Measurements from ENCODE around the gene ERC2.
"Not testable (repeated sequence)": the region's sequence is repeated elsewhere in the genome, so short reads cannot be mapped to it uniquely, and the experiment has no call there.

Gene ERC2

GRCh38 chr3:56054844-56055243, 413.4 kb downstream of the ERC2 start:
- no peak for DNase-seq
- Mint-ChIP-seq H3K9me3 (no peaks in the 10 kb centered on the region), H3K4me3 (no peak overlapping the region), H3K27ac (no peak overlapping the region), H3K27me3 (no peaks in the 10 kb centered on the region), H3K36me3 (no peaks in the 10 kb centered on the region), H3K4me1 (no peaks in the 10 kb centered on the region)
- CTCF ChIA-PET: no interaction called here

- DNase-seq: no peak
- H3K4me1 Mint-ChIP-seq: no peaks in the 10 kb centered on the region
These were observed 414.5 kb downstream of the ERC2 start for GRCh38 chr3:56053727-56054126.

GRCh38 chr3:56052188-56052587, 416.1 kb downstream of the ERC2 start:
- CTCF ChIA-PET: no interaction called here
- H3K27me3 Mint-ChIP-seq: no peaks in the 10 kb centered on the region

More at GRCh38 chr3:56053727-56054126, 414.5 kb downstream of the ERC2 start:
- Mint-ChIP-seq H3K27ac (no peak overlapping the region), H3K36me3 (no peaks in the 10 kb centered on the region), H3K27me3 (no peaks in the 10 kb centered on the region), H3K9me3 (no peaks in the 10 kb centered on the region), H3K4me3 (no peak overlapping the region)
- CTCF ChIA-PET: no interaction called here

GRCh38 chr3:56051052-56051451, 417.2 kb downstream of the ERC2 start:
- CTCF ChIA-PET: interaction anchor here (0.9 kb wide), 1 partner anchor 27 kb away, joined by 3 read pairs; no protein-coding TSS in a partner anchor
- Mint-ChIP-seq H3K4me1 (no peaks in the 10 kb centered on the region), H3K27ac (no peak overlapping the region), H3K27me3 (no peaks in the 10 kb centered on the region), H3K4me3 (no peak overlapping the region), H3K36me3 (no peaks in the 10 kb centered on the region), H3K9me3 (no peaks in the 10 kb centered on the region)
- DNase-seq: no peak

More at GRCh38 chr3:56052188-56052587, 416.1 kb downstream of the ERC2 start:
- Mint-ChIP-seq H3K36me3 (no peaks in the 10 kb centered on the region), H3K4me3 (no peak overlapping the region), H3K4me1 (no peaks in the 10 kb centered on the region), H3K27ac (no peak overlapping the region), H3K9me3 (no peaks in the 10 kb centered on the region)
- DNase-seq: no peak

DNA sequence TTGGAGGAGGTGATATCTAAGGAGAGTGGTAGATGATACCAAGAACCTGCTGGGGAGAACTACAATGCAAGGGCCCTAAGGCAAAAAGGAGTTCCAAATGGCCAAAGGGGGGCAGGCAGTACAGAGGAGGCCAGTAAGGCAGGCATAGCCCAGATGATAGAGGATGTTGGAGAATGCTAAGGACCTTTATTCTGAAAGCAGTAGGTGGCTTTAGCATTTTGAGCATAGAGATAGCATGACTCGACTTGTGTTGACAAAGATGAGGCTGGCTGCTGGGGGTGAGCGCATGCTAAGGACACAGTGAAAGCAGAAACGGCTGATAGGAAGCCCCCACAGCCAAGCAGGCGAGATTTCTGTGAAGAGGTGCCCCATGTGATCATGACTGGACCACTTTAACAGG, 419.3 kb downstream of the ERC2 start:
- Mint-ChIP-seq H3K9me3 (no peaks in the 10 kb centered on the region), H3K4me3 (no peak overlapping the region), H3K36me3 (no peaks in the 10 kb centered on the region), H3K27ac (no peak overlapping the region), H3K27me3 (no peaks in the 10 kb centered on the region), H3K4me1 (no peaks in the 10 kb centered on the region)
- CTCF ChIA-PET: no interaction called here
- DNase-seq: no peak

- H3K27me3 Mint-ChIP-seq: no peaks in the 10 kb centered on the region
- H3K4me1 Mint-ChIP-seq: no peaks in the 10 kb centered on the region
- no peaks in the 10 kb centered on the region for H3K9me3 Mint-ChIP-seq
- H3K36me3 Mint-ChIP-seq: no peaks in the 10 kb centered on the region
- no peak overlapping the region for H3K27ac Mint-ChIP-seq
- H3K4me3 Mint-ChIP-seq: no peak overlapping the region
- CTCF ChIA-PET: no interaction called here
- DNase-seq: no peak
These were observed 419.9 kb downstream of the ERC2 start for GRCh38 chr3:56048331-56048730.

DNA sequence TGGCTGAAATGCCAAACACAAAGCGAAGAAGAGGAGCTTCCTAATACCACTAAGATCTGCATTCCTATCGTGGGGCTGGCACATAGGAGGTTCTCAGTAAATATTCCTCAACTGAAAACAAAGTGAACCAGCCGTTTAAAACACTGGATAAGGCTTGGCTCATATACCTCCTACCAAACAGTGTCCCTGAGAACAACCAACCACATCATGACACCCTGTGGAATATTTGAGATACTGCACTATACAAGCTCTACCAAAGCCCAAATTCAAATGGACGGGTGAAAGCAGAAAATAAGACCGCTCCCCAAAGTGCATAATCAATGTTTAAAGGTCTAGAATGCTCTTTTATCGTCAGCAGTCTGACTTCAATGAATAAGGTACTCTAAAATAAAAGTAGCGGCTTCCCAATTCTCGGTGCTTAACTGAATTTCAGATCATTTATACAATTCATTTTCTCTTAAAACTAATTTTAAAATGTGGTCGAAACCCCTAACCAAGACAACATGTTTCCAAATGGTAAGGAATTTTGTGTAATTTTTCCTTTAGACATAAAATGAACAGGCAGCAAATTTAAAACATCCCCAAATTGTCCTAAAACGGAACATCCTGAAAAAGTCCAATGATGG, 425.8 kb downstream of the ERC2 start:
- no peak overlapping the region for H3K4me3 Mint-ChIP-seq
- no peaks in the 10 kb centered on the region for H3K27me3 Mint-ChIP-seq
- CTCF ChIA-PET: no interaction called here
- no peaks in the 10 kb centered on the region for H3K36me3 Mint-ChIP-seq
- H3K27ac Mint-ChIP-seq: no peak overlapping the region
- H3K4me1 Mint-ChIP-seq: no peaks in the 10 kb centered on the region
- no peak for DNase-seq
- no peaks in the 10 kb centered on the region for H3K9me3 Mint-ChIP-seq

DNA sequence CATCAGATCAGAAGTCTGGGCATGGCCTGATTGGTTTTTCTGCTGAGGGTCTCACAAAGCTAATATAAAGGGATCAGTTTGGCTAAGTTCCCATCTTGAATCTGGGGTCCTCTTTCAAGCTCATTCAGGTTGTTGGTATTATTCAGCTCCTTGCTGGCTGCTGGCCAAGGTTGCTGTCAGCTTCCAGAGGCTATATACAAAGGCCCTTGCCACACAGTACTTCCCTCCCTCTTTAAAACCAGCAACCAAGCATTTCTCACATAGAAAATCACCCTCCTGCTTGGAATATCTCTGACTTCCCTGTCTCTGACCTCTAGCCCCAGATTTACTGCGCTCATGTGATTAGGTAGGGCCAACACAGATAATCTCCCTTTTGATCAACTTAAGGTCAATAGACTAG, 442.9 kb downstream of the ERC2 start:
- no peaks in the 10 kb centered on the region for H3K36me3 Mint-ChIP-seq
- CTCF ChIA-PET: no interaction called here
- no peak overlapping the region for H3K27ac Mint-ChIP-seq
- no peaks in the 10 kb centered on the region for H3K4me1 Mint-ChIP-seq
- no peak overlapping the region for H3K4me3 Mint-ChIP-seq
- no peaks in the 10 kb centered on the region for H3K27me3 Mint-ChIP-seq
- DNase-seq: no peak
- H3K9me3 Mint-ChIP-seq: no peaks in the 10 kb centered on the region

DNA sequence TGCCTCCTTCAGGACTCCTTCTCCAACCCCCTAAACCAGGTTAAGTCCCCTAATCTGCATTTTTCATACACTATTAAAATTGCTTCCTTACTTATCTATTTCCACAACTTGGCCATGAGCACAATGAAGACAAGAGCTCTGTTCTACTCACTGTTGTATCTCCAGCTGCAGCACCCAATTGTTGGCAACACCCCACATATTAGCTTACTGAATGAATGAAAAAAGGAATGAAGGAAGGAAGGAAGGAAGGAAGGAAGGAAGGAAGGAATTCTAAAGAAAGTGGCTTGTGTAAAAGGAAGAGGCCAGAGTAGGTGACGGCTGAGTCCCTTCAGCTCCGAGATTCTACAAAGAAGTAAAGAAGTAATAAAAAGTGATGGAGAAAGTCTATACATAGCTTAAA, 444.7 kb downstream of the ERC2 start:
- H3K9me3 Mint-ChIP-seq: no peaks in the 10 kb centered on the region

GRCh38 chr3:56022619-56023018, 445.6 kb downstream of the ERC2 start:
- no peak for DNase-seq
- no peaks in the 10 kb centered on the region for H3K27me3 Mint-ChIP-seq
- H3K36me3 Mint-ChIP-seq: no peaks in the 10 kb centered on the region
- no peak overlapping the region for H3K27ac Mint-ChIP-seq
- CTCF ChIA-PET: no interaction called here
- no peaks in the 10 kb centered on the region for H3K9me3 Mint-ChIP-seq
- H3K4me3 Mint-ChIP-seq: no peak overlapping the region
- no peaks in the 10 kb centered on the region for H3K4me1 Mint-ChIP-seq

More for the DNA sequence above, 444.7 kb downstream of the ERC2 start:
- no peak overlapping the region for H3K27ac Mint-ChIP-seq
- no peaks in the 10 kb centered on the region for H3K36me3 Mint-ChIP-seq
- H3K27me3 Mint-ChIP-seq: no peaks in the 10 kb centered on the region
- no peak overlapping the region for H3K4me3 Mint-ChIP-seq
- H3K4me1 Mint-ChIP-seq: no peaks in the 10 kb centered on the region
- no peak for DNase-seq
- CTCF ChIA-PET: interaction anchor here (0.6 to 1.0 kb wide), 2 partner anchors 14 to 28 kb away, joined by 3 read pairs; no protein-coding TSS in a partner anchor

- CTCF ChIA-PET: no interaction called here
- no peak for DNase-seq
- no peaks in the 10 kb centered on the region for H3K9me3 Mint-ChIP-seq
- H3K36me3 Mint-ChIP-seq: no peaks in the 10 kb centered on the region
- no peaks in the 10 kb centered on the region for H3K4me1 Mint-ChIP-seq
- H3K27me3 Mint-ChIP-seq: no peaks in the 10 kb centered on the region
- no peak overlapping the region for H3K27ac Mint-ChIP-seq
- H3K4me3 Mint-ChIP-seq: no peak overlapping the region
These were observed 448.6 kb downstream of the ERC2 start for GRCh38 chr3:56019490-56020146.

GRCh38 chr3:56015374-56015773, 452.9 kb downstream of the ERC2 start:
- DNase-seq, CTCF ChIA-PET, H3K4me3 Mint-ChIP-seq: not testable (repeated sequence)

GRCh38 chr3:56012721-56013120, 455.5 kb downstream of the ERC2 start:
- Mint-ChIP-seq H3K27ac (no peak overlapping the region), H3K36me3 (no peaks in the 10 kb centered on the region), H3K9me3 (no peaks in the 10 kb centered on the region), H3K4me3 (no peak overlapping the region), H3K4me1 (no peaks in the 10 kb centered on the region), H3K27me3 (no peaks in the 10 kb centered on the region)
- CTCF ChIA-PET: no interaction called here
- no peak for DNase-seq

More at GRCh38 chr3:56015374-56015773, 452.9 kb downstream of the ERC2 start:
- not testable (repeated sequence) for H3K9me3 Mint-ChIP-seq, H3K27me3 Mint-ChIP-seq, H3K4me1 Mint-ChIP-seq, H3K36me3 Mint-ChIP-seq, H3K27ac Mint-ChIP-seq

GRCh38 chr3:56005196-56005805, 463.0 kb downstream of the ERC2 start:
- no peaks in the 10 kb centered on the region for H3K27me3 Mint-ChIP-seq
- no peak for DNase-seq
- CTCF ChIA-PET: no interaction called here
- no peak overlapping the region for H3K4me3 Mint-ChIP-seq
- H3K4me1 Mint-ChIP-seq: no peaks in the 10 kb centered on the region
- H3K27ac Mint-ChIP-seq: no peak overlapping the region
- no peaks in the 10 kb centered on the region for H3K9me3 Mint-ChIP-seq
- no peaks in the 10 kb centered on the region for H3K36me3 Mint-ChIP-seq

DNA sequence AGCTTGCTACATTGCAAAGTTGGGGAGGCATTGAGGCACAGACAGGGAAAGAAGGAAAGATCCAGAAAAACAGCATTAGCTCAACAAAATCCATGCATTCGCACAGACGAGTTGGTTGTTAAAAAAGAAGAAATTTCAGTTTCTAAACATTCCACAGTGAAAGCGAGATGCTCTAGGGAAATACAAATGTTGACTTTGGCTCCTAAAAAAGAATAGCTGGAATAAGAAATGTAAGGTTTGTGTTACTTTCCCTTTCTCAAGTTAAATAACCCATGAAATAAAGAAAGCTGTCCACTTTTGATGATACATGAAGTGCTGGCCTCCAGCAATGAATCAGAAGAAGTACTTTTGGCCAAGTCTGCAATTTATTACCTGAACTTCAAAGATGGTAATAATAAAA, 465.1 kb downstream of the ERC2 start:
- H3K27me3 Mint-ChIP-seq: no peaks in the 10 kb centered on the region
- CTCF ChIA-PET: no interaction called here
- no peaks in the 10 kb centered on the region for H3K36me3 Mint-ChIP-seq
- no peak for DNase-seq
- H3K9me3 Mint-ChIP-seq: no peaks in the 10 kb centered on the region
- H3K4me3 Mint-ChIP-seq: no peak overlapping the region
- H3K4me1 Mint-ChIP-seq: no peaks in the 10 kb centered on the region
- H3K27ac Mint-ChIP-seq: no peak overlapping the region

Data from activated naive CD4-positive, alpha-beta T cell treated with anti-CD3 and anti-CD28 coated beads, Interleukin-2, amount 10 ng/mL, durations not matched to agents 7 days and 5 days (primary cell).